Measurements from ENCODE around the gene SERPINI1. TPM values are rescaled to one million over a fixed set of nuclear protein-coding genes. Genes with fewer than 3 reads are reported as not detected.

SERPINI1 gene
- total and polyA plus RNA-seq, 2 of the 8 experiments (the other 6 are each of a cell fraction or from before 2014, with no cell fraction given), result 5.3 to 9.9 TPM

GRCh38 chr3:167830007-167830406, 94.5 kb downstream of the SERPINI1 start (continued):
- no peak for TF ChIP-seq RXRA (IDR thresholded peaks at IDR 0.05; ENCODE audit: insufficient read depth, low read depth, low read length)

All from H1 (cell line).